HepG2 (cell line): Measurements from ENCODE around the gene GPD1. TPM values are rescaled to one million over a fixed set of nuclear protein-coding genes. Genes with fewer than 3 reads are reported as not detected.

Experiments used
- ATAC-seq: fragments of 200-7000 bp; cut with Tn5 transposase; 3 replicates; pipeline ENCODE4 v1.9.1; 2020; ENCODE audit warnings: mild to moderate bottlenecking, moderate library complexity
- BruUV-seq: library from RNA; stranded (reverse); fragments of 400-500 nt; replicated peaks from 2 replicates; lab custom pipeline; 2021; lab: Mats Ljungman, UMichigan
- CTCF ChIA-PET: fragments of 300-600 bp; formaldehyde crosslinking; extraction: SDS; loops from one replicate; lab custom pipeline; 2021; ENCODE audit warnings: low total read pairs, inconsistent platforms, low intra/inter-chr PET ratio; lab: Yijun Ruan, JAX
- POLR2A ChIA-PET: fragments of 350-600 bp; sonication (Branson Sonifier 250); formaldehyde crosslinking; loops from one replicate; lab custom pipeline; 2020; ENCODE audit warnings: antibody characterized with exemption, inconsistent platforms; lab: Yijun Ruan, JAX
- DNase-seq: peaks from one replicate; pipeline ENCODE4 v3.0.0-alpha.2; 2015; ENCODE audit warnings: low spot score
- FAIRE-seq: peaks from 3 replicates; lab custom pipeline; 2011; peaks lifted over from hg19 to GRCh38; lab: Jason Lieb, UNC
- H2AFZ ChIP-seq: one replicate; pipeline ENCODE4 v1.6.1; 2011; ENCODE audit warnings: low read length, inconsistent platforms
- H3K27ac ChIP-seq: fragments of 300-600 bp; 3 replicates; pipeline ENCODE4 v1.8.0; 2011; ENCODE audit warnings: mixed run types, mild to moderate bottlenecking, mixed read lengths, low read length, inconsistent platforms; ENCODE audit not compliant: insufficient read depth; ENCODE audit errors: extremely low read length
- H3K27me3 ChIP-seq, 2 experiments: fragments of 200-600 bp in 1 of 2; 2 replicates in 1 of 2; 3 replicates in 1 of 2; pipeline versions ENCODE4 v1.6.0 to v1.8.0; 2011; ENCODE audit warnings: low read length in 2 of 2, mild to moderate bottlenecking in 2 of 2, moderate library complexity in 2 of 2, inconsistent platforms in 1 of 2; ENCODE audit not compliant: insufficient read depth in 2 of 2, control insufficient read depth in 1 of 2
- H3K36me3 ChIP-seq, 2 experiments: fragments of 200-600 bp in 1 of 2; replicated peaks in 1 of 2; 2 replicates in 1 of 2; 3 replicates in 1 of 2; pipeline versions ENCODE4 v1.5.1 to v1.8.0; 2011; ENCODE audit warnings: low read length in 2 of 2, inconsistent platforms in 1 of 2; ENCODE audit not compliant: insufficient read depth in 2 of 2, control insufficient read depth in 1 of 2
- H3K4me1 ChIP-seq: 2 replicates; pipeline ENCODE4 v1.5.1; 2012; ENCODE audit warnings: low read length, inconsistent platforms; ENCODE audit not compliant: insufficient read depth
- H3K4me2 ChIP-seq: 2 replicates; pipeline ENCODE4 v1.6.0; 2011; ENCODE audit warnings: low read depth, low read length, inconsistent platforms
- H3K4me3 ChIP-seq, 3 experiments: fragments of 200-600 bp in 1 of 3; sonication (generic), shearing (Covaris generic) in 1 of 3; replicated peaks in 1 of 3; 2 replicates each; pipeline ENCODE4 v1.5.1; 2011 to 2016; ENCODE audit warnings: low read length in 3 of 3, inconsistent platforms in 2 of 3, low read depth in 2 of 3, mild to moderate bottlenecking in 2 of 3, control low read depth in 1 of 3, mixed read lengths in 1 of 3; ENCODE audit not compliant: insufficient read depth in 1 of 3
- H3K79me2 ChIP-seq: one replicate; pipeline ENCODE4 v1.6.1; 2011; ENCODE audit warnings: low read length, inconsistent platforms; ENCODE audit not compliant: insufficient read depth
- H3K9ac ChIP-seq: 2 replicates; pipeline ENCODE4 v1.6.0; 2011; ENCODE audit warnings: mild to moderate bottlenecking, low read depth, low read length, inconsistent platforms; ENCODE audit not compliant: insufficient read depth
- H3K9me3 ChIP-seq: 2 replicates; pipeline ENCODE4 v1.5.1; 2012; ENCODE audit warnings: mild to moderate bottlenecking, low read length
- H4K20me1 ChIP-seq: 2 replicates; pipeline ENCODE4 v1.6.0; 2011; ENCODE audit warnings: inconsistent platforms, mild to moderate bottlenecking, low read length, moderate library complexity; ENCODE audit not compliant: insufficient read depth
- EZH2 ChIP-seq: conservative IDR thresholded peaks from 2 replicates; pipeline ENCODE4 v1.6.1; 2012; ENCODE audit warnings: mild to moderate bottlenecking, low read depth, low read length, moderate library complexity
- HMG20A ChIP-seq: IDR thresholded peaks from 2 replicates; pipeline ENCODE4 v1.6.1; 2016; ENCODE audit warnings: borderline replicate concordance
- HNF4G ChIP-seq, 2 experiments: sonication (generic) in 1 of 2; formaldehyde crosslinking in 1 of 2; IDR thresholded peaks; 2 replicates each; pipeline versions ENCODE4 v1.4.0 to v1.6.1; 2011 to 2020; ENCODE audit warnings: borderline replicate concordance in 2 of 2, low read depth in 2 of 2, mild to moderate bottlenecking in 2 of 2, low read length in 1 of 2, missing genetic modification reagents in 1 of 2, moderate library complexity in 1 of 2
- HNRNPLL ChIP-seq: fragments of 200-400 bp; formaldehyde crosslinking; IDR thresholded peaks from 2 replicates; pipeline ENCODE4 v1.6.1; 2017; ENCODE audit warnings: mild to moderate bottlenecking, low read depth, low read length; ENCODE audit not compliant: poor library complexity, severe bottlenecking
- HOXA7 ChIP-seq: sonication (generic); formaldehyde crosslinking; IDR thresholded peaks from 2 replicates; pipeline ENCODE4 v1.8.1; 2022; ENCODE audit warnings: mild to moderate bottlenecking, missing genetic modification reagents, moderate library complexity
- KAT8 ChIP-seq: IDR thresholded peaks from 2 replicates; pipeline ENCODE4 v1.6.1; 2016; ENCODE audit warnings: missing genetic modification reagents, missing compliant biosample characterization
- MED1 ChIP-seq: sonication (generic); formaldehyde crosslinking; IDR thresholded peaks from 2 replicates; pipeline ENCODE4 v1.4.0; 2020; ENCODE audit warnings: missing genetic modification reagents
- PITX1 ChIP-seq: sonication (generic); formaldehyde crosslinking; IDR thresholded peaks from 2 replicates; pipeline ENCODE4 v1.5.1; 2020; ENCODE audit warnings: mild to moderate bottlenecking, missing genetic modification reagents
- SIN3B ChIP-seq: fragments of 150-350 bp; IDR thresholded peaks from 2 replicates; pipeline ENCODE4 v1.6.1; 2014; ENCODE audit warnings: low read length
- TARDBP ChIP-seq: sonication (generic); formaldehyde crosslinking; IDR thresholded peaks from 2 replicates; pipeline ENCODE4 v1.8.0; 2022; ENCODE audit warnings: mild to moderate bottlenecking, missing genetic modification reagents
- ZMYM4 ChIP-seq: sonication (generic); formaldehyde crosslinking; IDR thresholded peaks from 2 replicates; pipeline ENCODE4 v1.8.1; 2023; ENCODE audit warnings: mild to moderate bottlenecking, missing genetic modification reagents
- ZNF292 ChIP-seq: sonication (generic); formaldehyde crosslinking; IDR thresholded peaks from 2 replicates; pipeline ENCODE4 v1.8.1; 2022; ENCODE audit warnings: mild to moderate bottlenecking, low read depth, missing genetic modification reagents, borderline replicate concordance
- ZNF3 ChIP-seq: IDR thresholded peaks from 2 replicates; pipeline ENCODE4 v1.7.0; 2017; ENCODE audit warnings: inconsistent platforms
- ZNF547 ChIP-seq: sonication (generic); formaldehyde crosslinking; IDR thresholded peaks from 2 replicates; pipeline ENCODE4 v1.5.1; 2020; ENCODE audit warnings: mild to moderate bottlenecking, missing genetic modification reagents
- ZNF614 ChIP-seq: IDR thresholded peaks from 2 replicates; pipeline ENCODE4 v1.6.1; 2018; ENCODE audit warnings: missing biosample characterization, missing genetic modification reagents, inconsistent platforms, borderline replicate concordance
- ZNF644 ChIP-seq: IDR thresholded peaks from 2 replicates; pipeline ENCODE4 v1.6.1; 2016; ENCODE audit warnings: low read depth
- ZNF678 ChIP-seq: sonication (generic); formaldehyde crosslinking; IDR thresholded peaks from 2 replicates; pipeline ENCODE4 v1.4.0; 2020; ENCODE audit warnings: mild to moderate bottlenecking, missing genetic modification reagents
- ZSCAN12 ChIP-seq: sonication (generic); formaldehyde crosslinking; IDR thresholded peaks from 2 replicates; pipeline ENCODE4 v1.9.0; 2021; ENCODE audit warnings: mild to moderate bottlenecking, missing genetic modification reagents
- WGBS: methylation state at CpG from one replicate; pipeline ENCODE4 v1.1.6; 2017; ENCODE audit warnings: low lambda C conversion rate; 5-methylcytosine and 5-hydroxymethylcytosine counted together
- in situ Hi-C: cut with HindIII; loops from 2 replicates; pipeline ENCODE4 v1.10.0; 2017; ENCODE audit warnings: low pct_unique_long_range_greater_than_20kb; ENCODE audit not compliant: extremely low pct_ligation_motif_present
- intact Hi-C: fragments of 100-400 bp; cut with micrococcal nuclease; formaldehyde crosslinking; loops from one replicate; pipeline ENCODE4 v1.10.0; 2022; ENCODE audit not compliant: unreplicated experiment
- polyA plus RNA-seq, 8 experiments: library from polyadenylated mRNA; depleted of rRNA in 3 of 8; stranded (reverse) in 7 of 8; unstranded in 1 of 8; fragments of >200 nt; fragmentation: Illumina TruSeq in 4 of 8; extraction: Trizol in 4 of 8; gene quantifications; 2 replicates each; pipeline versions ENCODE4 v1.2.1 to v1.2.3, GENCODE V29; 2011 to 2016; ENCODE audit warnings: low read depth in 4 of 8, missing spikeins in 1 of 8, mixed read lengths in 1 of 8; ENCODE audit not compliant: insufficient read depth in 1 of 8
- total RNA-seq, 5 experiments: library from RNA; depleted of rRNA; stranded (reverse); fragments of >200 nt; fragmentation: Illumina TruSeq; extraction: Trizol; gene quantifications; 2 replicates each; pipeline ENCODE4 v1.2.3, GENCODE V29; 2016; ENCODE audit warnings: low read depth in 1 of 5
- TF ChIP-seq, protein P1 (sequence below), 2 experiments: sonication (generic) in 1 of 2; formaldehyde crosslinking in 1 of 2; IDR thresholded peaks; 2 replicates each; pipeline versions ENCODE4 v1.6.1 to v1.9.0; 2014 to 2022; ENCODE audit warnings: antibody characterized with exemption in 1 of 2, borderline replicate concordance in 1 of 2, inconsistent platforms in 1 of 2, low read depth in 1 of 2, missing genetic modification reagents in 1 of 2

GPD1 gene
- total and polyA plus RNA-seq, 2 of the 13 experiments (the other 11 are each of a cell fraction or from before 2014, with no cell fraction given) = 3.7 to 30.6 TPM

DNA sequence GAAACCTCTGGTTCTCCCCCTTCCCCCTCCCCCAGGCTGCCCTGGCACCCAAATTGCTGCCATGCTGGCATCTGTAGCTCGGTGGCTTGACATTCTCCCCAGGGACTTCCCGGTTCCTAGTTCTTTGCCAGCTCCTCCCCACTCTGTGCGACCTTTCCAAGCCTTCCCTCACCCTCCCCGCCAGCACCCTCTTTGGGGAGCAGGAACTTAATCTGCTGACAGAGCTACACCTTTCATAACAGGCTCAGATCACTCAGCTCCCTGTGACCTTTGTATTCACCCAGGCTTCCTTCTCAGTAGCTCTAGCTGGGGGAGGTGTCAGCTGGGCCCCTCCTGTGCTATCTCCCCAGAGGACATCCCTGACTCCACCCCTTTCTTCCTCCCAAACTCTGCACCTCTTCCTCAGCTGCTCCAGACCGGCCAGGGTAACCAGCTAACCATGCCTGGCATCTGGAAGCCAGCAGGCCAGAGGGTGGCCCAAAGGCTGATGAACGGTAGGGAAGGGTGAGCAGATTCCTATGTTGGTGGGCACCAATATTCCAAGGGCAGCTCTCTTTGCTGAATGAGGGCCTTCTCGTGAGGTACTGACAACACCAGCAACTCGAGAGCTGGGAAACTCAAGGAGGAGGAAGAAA, 6.4 kb downstream of the GPD1 start:
- Histone ChIP-seq H3K27ac (peak overlapping the region; percentile 95), H3K4me2 (peak overlapping the region; percentile 95), H3K4me1 (peaks cover 66% of the 10 kb centered on the region), H2AFZ (peak overlapping the region; percentile 59), H3K9ac (peak overlapping the region; percentile 69), H3K27me3 (no peaks in the 10 kb centered on the region; a peak in 1 of 5 replicates), H4K20me1 (no peaks in the 10 kb centered on the region), H3K4me3 (peak overlapping the region; percentile 50 to 72 (median 51); a peak in 5 of 6 replicates), H3K9me3 (no peaks in the 10 kb centered on the region), H3K79me2 (peaks cover 16% of the 10 kb centered on the region), H3K36me3 (no peaks in the 10 kb centered on the region)
- DNase-seq (peak; percentile 86), ATAC-seq (peak; percentile 48), FAIRE-seq (peak; percentile 90)
- BruUV-seq = no TSS peak
- ChIA-PET POLR2A (interaction anchor here (0.8 to 7.6 kb wide), 15 partner anchors 8 to 979 kb away, joined by 3 to 265 read pairs (median 4); partner anchors contain the start of genes BCDIN3D, CERS5, GPD1 and LIMA1), CTCF (no interaction called here)
- WGBS = 3% methylated on average over 8 of the region's 8 CpGs
- in situ Hi-C loops = no loop called here
- intact Hi-C loops = loop anchor here (1.0 to 2.0 kb wide), 3 partner anchors 9 to 35 kb away; partner anchors contain the start of gene SMARCD1
- TF ChIP-seq ZMYM4 (CRISPR knock-in tag) (0 out of 2 replicates have a peak, but pooled peaks have one; percentile 13), ZNF678 (CRISPR knock-in tag) (no peak), ZNF547 (0 out of 2 replicates have a peak, but pooled peaks have one; percentile 40), ZNF3 (no peak), HNF4G (IDR thresholded peaks at IDR 0.05; ENCODE audit: borderline replicate concordance, low read depth, low read length) (peak; percentile 81; the same call in 1 of the 2 replicates), HNF4G (CRISPR knock-in tag; IDR thresholded peaks at IDR 0.05; ENCODE audit: borderline replicate concordance, low read depth) (0 out of 2 replicates have a peak, but pooled peaks have one; percentile 29), HMG20A (CRISPR knock-in tag) (no peak), HOXA7 (CRISPR knock-in tag) (no peak), PITX1 (peak; percentile 34; the same call in 1 of the 2 replicates), ZNF644 (CRISPR knock-in tag) (0 out of 2 replicates have a peak, but pooled peaks have one; percentile 29), TARDBP (CRISPR knock-in tag) (peak; percentile 32; the same call in 1 of the 2 replicates), ZSCAN12 (no peak), KAT8 (CRISPR knock-in tag) (peak; percentile 47; the same call in 1 of the 2 replicates), SIN3B (no peak), ZNF292 (no peak), ZNF614 (CRISPR knock-in tag) (no peak; the same call in 1 of the 2 replicates), MED1 (CRISPR knock-in tag) (peak; percentile 40; the same call in 1 of the 2 replicates), HNRNPLL (no peak), EZH2 (no peak)
- TF ChIP-seq, protein P1, sequence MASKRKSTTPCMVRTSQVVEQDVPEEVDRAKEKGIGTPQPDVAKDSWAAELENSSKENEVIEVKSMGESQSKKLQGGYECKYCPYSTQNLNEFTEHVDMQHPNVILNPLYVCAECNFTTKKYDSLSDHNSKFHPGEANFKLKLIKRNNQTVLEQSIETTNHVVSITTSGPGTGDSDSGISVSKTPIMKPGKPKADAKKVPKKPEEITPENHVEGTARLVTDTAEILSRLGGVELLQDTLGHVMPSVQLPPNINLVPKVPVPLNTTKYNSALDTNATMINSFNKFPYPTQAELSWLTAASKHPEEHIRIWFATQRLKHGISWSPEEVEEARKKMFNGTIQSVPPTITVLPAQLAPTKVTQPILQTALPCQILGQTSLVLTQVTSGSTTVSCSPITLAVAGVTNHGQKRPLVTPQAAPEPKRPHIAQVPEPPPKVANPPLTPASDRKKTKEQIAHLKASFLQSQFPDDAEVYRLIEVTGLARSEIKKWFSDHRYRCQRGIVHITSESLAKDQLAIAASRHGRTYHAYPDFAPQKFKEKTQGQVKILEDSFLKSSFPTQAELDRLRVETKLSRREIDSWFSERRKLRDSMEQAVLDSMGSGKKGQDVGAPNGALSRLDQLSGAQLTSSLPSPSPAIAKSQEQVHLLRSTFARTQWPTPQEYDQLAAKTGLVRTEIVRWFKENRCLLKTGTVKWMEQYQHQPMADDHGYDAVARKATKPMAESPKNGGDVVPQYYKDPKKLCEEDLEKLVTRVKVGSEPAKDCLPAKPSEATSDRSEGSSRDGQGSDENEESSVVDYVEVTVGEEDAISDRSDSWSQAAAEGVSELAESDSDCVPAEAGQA (IDR thresholded peaks at IDR 0.05; ENCODE audit: low read depth) = no peak
- TF ChIP-seq, protein P1 (CRISPR knock-in tag; IDR thresholded peaks at IDR 0.05; ENCODE audit: borderline replicate concordance) = no peak
